ENCODE data around the gene PIN4.
"Not testable (repeated sequence)": the region's sequence is repeated elsewhere in the genome, so short reads cannot be mapped to it uniquely, and the experiment has no call there.

Gene PIN4

DNA sequence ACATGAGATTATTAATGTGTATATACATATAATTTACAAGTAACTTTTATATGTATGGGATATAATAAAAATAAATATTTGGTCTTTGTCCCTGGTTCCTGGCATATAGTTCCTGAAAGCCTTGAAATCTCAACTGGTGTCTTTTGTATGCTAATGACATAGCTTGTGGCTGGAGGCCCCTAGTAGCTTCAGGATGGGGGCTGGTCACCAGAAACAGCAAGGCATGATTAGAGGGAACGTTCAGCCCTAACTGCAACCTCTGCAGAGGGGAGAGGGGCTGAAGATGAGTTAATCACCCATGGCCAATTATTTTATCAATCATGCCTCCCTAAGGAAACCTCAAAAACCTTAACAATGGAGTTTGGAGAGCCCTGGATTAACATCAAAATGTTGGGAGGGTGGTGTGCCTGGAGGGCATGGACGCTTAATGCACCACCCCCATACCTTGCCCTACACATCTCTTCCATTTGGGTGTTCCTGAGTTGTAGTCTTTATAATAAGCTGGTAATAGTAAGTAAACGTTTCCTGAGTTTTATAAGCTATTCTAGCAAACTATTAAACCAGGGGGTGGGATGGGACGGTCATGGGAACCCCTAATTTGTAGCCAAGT lies 21.3 kb downstream of the PIN4 start:
- no peak for DNase-seq (ENCODE audit: low read depth)

- DNase-seq (ENCODE audit: low read depth), result no peak
These were observed 21.9 kb downstream of the PIN4 start for GRCh38 chrX:72203421-72203820.

DNA sequence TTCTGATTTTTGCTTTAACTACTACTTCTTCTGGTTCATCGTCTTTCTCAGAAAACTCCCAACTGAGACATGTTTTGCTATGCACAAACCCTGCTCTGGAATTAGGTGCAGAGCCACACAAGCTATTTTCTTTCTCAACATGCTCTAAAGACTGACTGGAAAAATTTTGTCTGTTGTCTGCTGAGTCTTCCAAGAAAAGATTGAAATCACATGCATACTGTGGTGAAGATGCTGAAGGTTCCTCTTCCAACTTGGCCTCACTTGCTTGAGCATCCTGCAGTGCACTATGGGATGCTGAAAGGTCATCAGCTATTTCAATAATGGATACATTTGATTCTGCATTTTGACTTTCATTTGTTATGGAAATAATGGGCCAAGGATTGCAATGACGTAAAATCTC lies 24.1 kb downstream of the PIN4 start:
- DNase-seq (ENCODE audit: low read depth), result no peak

DNA sequence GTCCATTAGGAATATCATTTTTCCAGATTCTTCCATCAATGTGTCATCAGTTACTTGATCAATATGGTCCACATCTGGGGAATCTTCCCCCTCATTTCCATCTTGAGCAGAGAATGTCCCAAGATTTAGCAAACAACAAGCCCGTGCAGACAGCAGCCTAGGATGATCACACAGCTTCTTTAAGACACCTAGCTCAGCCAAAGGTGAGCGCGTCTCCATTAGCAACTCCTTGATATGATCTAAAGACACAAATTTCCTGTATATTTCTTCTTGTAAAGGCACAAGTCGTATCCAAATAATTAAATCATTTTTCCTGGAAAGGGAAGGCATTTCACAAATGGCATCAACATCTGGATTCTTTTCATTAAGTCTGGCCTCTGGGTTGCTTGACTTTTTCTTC lies 25.8 kb downstream of the PIN4 start:
- no peak for DNase-seq (ENCODE audit: low read depth)

GRCh38 chrX:72208126-72208800 lies 26.7 kb downstream of the PIN4 start:
- peak; percentile 51 for DNase-seq (ENCODE audit: low read depth)

- DNase-seq (ENCODE audit: low read depth), result no peak
These were observed 35.4 kb downstream of the PIN4 start for GRCh38 chrX:72216973-72217372.

DNA sequence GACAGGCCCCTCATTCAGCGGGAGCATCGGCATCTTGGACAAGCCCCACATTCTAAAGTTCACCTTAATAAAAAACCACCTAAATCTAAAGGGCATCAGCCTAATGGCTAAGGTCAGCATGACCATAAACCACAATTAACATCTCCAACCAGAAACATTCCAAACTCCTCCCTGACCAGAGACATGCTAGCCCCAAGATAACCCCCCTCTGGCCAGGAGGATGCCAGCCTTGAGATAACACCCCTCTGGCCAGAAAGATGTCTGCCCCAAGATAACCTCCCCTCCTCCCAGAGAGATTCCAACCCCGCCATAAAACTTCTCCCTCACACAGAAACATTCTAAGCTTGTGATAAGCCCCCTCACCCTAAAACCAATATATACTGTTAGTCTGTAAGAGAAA lies 38.8 kb downstream of the PIN4 start:
- not testable (repeated sequence) for DNase-seq (ENCODE audit: low read depth)

- no peak for DNase-seq (ENCODE audit: low read depth)
These were observed 48.7 kb downstream of the PIN4 start for GRCh38 chrX:72230290-72230689.

GRCh38 chrX:72236841-72237240 lies 55.3 kb downstream of the PIN4 start:
- DNase-seq (ENCODE audit: low read depth), result peak; percentile 37

- peak; percentile 25 for DNase-seq (ENCODE audit: low read depth)
These were observed 56.6 kb downstream of the PIN4 start for GRCh38 chrX:72238183-72238582.

DNA sequence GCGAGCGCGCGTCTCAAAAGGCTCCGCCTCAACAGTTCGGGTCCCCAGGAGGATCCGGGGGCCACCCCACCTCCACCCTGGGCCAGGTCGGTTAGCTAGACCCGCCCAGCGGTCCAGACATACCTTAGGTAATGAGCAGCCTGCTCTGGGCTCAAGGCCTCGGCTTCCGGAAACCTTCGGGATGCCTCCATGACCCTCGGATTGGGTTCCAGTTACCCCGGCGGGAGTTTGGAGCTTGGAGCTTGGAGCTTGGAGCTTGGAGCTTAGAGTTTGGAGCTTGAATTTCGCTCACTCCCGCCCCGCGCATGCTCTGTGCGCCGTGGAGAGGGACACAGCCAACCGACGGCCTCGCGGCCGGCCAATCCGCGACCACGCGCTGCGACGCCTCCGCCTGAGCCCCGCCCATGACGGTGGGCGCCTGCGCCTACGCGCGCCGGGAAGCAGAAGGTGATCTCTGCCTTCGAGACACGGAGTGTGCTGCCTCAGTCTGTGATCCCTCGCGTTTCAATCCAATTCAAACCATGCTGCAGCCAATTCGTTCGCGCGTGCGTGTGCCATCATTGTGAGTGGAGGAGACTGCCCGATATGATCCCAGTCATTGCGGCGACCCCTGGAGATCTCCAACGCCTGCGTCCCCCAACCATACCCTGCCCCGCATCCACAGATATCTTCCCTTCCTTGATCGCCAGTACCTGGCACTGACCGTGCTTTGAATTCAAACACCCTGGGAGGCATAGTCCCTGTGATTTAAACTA lies 57.3 kb downstream of the PIN4 start, which contains the start of gene ERCC6L:
Gene ERCC6L, minus strand, starts transcription at position 307 of the 755 bp plus-strand sequence. Its CDS starts 116 bp downstream, at position 191.
- DNase-seq (ENCODE audit: low read depth), result peak; percentile 88

GRCh38 chrX:72240976-72241375 lies 59.4 kb downstream of the PIN4 start:
- DNase-seq (ENCODE audit: low read depth), result no peak

GRCh38 chrX:72243472-72243871 lies 61.9 kb downstream of the PIN4 start:
- DNase-seq (ENCODE audit: low read depth), result peak; percentile 62

DNA sequence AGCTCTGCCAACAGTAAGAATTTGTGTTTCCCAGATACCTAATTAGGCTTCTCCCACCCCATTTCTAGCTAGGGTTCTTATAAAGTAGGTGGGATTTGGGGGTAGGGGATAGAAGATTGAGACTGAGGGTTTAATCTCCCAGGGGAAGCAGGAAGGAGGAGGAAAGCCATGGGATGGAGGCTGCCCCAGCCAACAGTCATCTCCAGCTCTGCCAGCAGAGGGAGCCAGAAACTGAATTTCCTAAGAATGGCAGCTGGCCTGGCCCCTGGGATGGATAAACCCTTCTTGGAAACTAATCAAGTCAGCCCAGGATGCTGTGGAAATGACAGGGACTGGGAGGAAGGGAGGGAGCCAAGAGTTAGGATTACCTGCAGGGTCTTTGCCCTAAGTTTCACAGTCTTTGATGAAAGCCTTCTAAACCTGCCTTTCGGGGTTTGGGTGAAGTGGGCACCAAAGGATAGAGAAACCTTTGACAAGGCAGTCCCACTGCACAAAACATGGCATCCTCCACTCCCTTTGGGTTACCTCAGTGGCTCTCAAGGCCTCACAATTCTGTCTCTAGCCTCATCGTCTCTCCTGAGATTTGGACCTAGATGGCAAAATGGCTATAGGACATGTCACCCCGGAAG lies 64.0 kb downstream of the PIN4 start:
- peak; percentile 68 for DNase-seq (ENCODE audit: low read depth)

DNA sequence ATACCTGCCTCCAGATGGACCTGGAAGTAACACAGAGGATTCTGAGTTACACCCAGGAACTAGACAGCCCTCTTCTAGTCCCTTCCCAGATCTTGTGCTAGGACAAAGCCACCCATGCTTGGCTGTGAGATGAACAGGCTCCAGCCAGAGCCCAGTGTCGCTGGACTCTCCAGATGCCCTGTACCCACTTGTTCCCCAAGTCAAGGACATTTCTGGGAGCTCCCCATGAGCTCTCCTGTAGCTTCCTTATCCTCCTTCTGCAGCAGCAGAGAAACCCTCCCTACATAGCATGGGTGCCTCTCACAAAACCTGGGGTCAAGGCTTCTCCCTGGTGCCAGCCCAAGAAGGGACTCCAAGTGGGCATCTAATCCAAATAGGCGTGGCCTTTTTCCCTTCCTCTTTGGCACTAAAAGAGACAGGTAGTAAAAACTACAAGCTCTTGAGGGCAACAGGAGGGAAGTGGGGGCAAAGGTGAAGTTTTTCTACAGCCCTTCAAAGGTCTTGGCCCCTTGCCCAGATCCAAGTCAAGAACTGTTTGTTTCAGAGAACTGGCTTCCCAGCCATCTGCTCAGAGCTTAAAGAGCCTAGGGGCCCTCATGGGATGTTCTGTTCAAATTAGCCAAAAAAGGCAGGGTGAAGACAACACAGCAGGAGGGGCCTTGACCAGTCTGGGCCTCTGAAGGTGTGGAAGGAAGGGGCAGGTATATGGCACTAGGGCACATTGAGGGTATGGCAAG lies 65.8 kb downstream of the PIN4 start:
- no peak for DNase-seq (ENCODE audit: low read depth)
